Iris pigment epithelial cell (primary cell): ENCODE results near the gene SPON1.
"Not testable (repeated sequence)": the region's sequence is repeated elsewhere in the genome, so short reads cannot be mapped to it uniquely, and the experiment has no call there.

Experiments
- DNase-seq: peaks from one replicate; pipeline ENCODE4 v3.0.0-alpha.2; 2011; ENCODE audit warnings: low read depth

Gene SPON1

GRCh38 chr11:14278869-14279268, 316.3 kb downstream of the SPON1 start:
- not testable (repeated sequence) for DNase-seq

DNA sequence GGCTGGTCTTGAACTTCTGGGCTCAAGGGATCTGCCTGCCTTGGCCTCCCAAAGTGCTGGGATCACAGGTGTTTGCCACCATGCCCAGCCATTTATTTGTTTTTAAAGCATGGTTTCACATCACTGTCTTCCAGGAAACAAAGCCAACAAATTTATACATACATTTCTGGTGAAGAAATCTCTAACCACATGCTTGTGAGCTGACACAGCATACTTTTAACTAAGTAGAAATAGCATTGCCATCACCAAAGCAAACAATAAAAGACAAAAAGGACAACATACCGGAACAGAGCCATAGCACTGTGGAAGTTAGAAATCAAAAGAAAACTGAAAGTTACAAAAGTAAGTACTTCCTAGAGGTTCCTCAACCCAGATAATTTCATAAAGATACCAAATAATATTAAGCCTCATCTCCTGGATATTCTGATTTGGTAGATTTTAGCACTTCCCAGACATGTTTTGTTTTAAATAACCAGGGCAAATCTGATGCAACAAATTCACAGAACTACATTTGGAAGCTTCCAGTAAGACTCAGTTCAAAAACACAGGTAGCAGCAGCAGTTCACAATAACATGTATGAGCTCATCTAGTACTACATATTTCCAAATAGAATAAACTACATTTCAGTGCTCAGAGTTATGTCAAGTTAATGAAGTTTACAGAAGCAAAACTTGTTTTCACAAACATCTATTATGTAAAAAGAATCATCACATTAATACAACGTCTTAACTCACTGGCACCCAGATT, 325.8 kb downstream of the SPON1 start:
- peak; percentile 91 for DNase-seq

DNA sequence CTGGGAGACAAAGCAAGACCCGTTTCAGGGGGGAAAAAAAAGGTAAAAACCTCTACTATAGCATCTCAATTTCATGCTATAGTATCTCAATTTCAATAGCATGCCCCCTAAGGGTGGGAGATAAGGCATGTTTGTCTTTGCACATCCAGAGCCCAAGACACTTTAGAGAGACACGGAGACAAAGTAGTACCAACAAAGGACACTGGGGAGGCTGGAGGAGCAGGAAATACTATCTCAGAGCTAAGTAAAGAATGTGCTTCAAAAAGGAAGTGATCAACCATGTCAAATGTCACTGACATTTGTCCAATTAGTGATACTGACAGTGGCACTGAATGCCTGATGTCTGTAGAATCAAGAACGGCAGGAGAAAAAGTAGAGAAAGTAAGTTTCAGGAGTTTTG, 327.9 kb downstream of the SPON1 start:
- no peak for DNase-seq

DNA sequence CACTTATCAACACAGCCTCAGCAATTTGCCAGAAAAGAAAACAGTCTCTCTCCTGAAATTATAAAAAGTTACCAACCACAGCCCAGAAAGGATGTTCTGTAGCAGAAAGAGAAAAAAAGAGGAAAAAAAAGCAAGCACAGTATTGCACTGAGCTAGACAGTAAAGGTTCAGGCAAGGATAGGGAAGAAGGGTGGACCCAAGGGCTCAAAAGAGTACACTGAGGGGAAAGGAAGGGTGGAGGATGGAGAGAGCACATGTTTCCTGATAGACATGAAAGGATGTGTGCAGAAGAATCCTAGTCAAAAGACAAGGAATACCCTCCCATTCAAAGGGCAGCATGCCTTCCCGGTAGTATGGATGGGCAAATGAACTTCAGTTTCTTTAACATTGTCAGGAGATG, 337.4 kb downstream of the SPON1 start:
- DNase-seq: no peak

DNA sequence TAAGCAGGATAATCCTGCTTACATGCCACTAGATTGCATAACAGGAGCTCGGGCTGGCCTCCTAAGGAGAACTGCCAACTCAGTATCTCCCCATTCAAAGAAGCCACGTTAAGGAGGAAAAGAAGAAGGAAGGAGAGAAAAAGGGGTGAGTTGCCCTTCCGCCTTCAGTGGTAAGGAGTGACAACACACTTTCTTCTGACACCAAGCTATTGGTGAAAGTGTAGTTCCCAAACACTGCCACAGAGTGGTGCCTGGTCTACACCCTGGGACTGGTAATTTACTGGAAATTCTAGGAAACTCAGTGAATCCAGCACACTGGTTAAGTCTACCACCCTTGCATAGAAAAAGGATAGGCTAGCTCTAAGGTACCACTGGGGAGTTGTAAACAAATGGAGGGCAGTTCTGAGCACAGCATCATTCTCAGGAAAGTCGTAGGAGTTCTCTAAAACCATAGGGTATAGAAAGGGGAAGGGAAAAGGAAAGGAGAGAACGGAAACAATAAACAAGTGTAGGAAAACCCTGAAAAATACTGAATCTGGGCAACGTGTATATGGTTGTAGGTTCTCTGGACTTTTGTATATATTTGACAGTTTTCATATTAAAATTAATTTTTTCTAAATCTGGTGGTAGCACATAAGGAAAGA, 338.3 kb downstream of the SPON1 start:
- DNase-seq: peak; percentile 80

DNA sequence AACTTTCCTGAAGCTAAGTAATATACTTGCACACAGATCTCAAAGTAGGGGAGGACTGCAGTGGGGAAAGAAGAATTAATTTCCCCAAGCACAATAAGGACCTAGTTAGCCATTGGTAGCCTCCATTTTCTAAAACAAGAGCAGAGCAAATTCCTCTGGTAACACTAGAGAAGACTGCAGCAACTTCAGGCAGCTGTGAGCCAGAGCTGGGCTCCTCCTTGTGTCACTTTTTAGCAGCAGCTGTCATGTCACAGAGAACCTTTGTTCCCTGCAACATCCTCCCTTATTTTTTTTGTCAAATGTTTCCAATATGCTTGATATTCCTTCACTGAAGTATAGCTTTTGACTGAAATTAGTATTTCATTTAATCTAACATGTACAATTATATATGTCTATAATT, 342.1 kb downstream of the SPON1 start:
- DNase-seq: no peak

DNA sequence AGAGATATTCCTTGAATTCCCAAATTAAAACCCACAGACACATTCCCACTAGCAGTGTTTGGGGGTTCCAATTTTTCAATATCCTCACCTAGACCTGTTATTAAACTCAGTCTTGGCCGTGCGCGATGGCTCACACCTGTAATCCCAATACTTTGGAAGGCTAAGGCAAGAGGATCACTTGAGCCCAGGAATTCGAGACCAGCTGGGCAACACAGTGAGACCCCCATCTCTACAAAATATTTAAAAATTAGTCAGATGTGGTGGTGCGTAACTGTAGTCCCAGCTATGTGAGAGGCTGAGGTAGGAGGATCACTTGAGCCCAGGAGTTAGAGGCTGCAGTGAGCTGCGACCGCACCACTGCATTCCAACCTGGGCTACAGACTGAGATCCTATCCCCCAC, 343.1 kb downstream of the SPON1 start:
- DNase-seq: no peak

DNA sequence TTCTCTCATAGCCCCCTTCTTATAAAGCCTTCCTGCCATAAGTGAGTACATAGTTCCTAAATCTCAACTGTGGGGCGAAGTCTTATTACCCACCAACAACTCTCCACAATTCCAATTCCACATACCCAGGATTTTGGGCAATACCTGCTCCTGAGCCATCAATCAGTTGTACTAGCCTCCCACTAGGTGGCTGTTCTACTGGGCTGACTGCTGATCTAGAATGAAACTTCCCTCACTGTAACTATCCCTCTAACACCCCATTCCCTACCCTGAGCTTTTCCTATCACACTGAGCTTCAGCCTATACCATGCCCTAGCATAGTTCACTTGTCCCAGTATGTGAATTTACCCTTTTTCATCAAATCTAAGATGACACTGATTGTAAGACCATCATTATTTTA, 344.0 kb downstream of the SPON1 start:
- DNase-seq: no peak

- DNase-seq: peak; percentile 75
These were observed 345.8 kb downstream of the SPON1 start for GRCh38 chr11:14308114-14308896.

DNA sequence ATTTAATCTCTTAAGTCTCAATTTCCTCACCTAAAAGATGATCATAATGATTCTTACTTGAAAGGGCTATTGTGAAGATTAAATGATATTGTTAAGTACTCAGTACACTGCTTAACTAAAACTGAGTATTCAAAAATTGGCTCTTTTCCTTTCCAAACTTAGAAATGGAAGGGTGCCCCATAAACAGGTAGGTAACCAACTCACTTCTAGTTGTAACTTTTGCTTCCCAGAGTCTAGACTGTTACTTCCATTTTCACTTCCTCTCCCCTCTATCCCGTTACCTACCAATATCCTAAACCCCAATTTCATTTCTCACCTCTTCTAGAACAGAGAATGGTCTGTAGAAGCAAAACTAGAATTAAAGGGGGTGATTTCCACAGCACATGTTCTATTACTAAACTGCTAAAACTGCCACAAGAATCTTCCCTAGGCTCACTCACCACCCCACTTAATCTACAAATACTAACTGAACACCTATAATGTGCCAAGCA, 346.4 kb downstream of the SPON1 start:
- no peak for DNase-seq

DNA sequence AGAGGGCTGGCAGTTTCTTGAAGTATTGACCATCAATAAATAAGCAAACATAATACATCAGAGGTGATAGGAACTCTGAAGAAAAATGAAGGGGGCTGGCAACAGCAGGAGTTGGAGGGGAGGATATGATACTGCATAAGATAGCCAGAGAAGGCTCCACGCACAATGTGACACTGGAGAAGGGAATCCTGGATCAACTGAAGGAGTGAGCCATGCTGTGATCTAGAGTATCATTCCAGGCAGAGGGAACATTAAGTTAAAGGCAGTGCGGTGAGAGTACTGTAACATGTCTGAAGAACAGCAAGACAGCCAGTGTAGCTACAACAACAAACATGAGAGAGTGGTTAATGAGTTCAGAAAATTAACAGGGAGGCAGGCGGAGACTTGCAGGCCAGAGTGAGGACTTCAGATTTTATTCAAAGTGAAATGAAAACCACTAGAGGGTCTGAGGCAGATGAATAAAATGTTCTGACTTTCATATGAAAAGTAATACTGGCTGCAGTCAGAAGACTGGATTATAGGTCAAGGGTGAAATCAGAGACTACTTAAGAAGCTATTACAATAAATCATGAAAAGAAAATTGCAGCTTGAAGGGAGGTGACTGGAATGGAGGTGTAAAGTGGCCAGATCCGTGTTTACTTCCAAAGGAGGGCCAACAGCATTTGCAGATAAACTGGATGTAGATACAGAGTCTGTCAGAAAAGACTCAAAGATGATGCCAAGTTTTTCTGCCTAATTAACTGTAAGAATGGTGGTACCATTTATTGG, 347.1 kb downstream of the SPON1 start:
- DNase-seq: peak; percentile 33

DNA sequence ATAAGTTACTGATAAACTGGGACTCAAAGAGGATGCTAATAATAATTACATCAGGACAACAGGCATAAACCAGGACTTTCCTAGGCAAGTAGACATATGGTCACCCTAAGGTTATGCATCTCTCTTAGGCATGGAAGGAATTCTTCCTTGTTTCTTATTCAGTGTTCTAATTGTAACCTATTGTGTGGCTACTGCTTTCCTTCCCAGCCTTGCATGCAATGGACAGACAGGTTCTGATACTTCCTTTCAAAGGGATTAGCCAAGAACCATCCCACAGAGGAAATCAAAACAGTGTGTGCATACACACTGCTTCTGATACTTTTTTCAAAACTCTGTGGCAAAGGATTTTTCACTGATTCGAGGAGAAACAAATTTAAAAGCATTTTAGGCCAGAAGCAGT, 348.2 kb downstream of the SPON1 start:
- DNase-seq: peak; percentile 41

DNA sequence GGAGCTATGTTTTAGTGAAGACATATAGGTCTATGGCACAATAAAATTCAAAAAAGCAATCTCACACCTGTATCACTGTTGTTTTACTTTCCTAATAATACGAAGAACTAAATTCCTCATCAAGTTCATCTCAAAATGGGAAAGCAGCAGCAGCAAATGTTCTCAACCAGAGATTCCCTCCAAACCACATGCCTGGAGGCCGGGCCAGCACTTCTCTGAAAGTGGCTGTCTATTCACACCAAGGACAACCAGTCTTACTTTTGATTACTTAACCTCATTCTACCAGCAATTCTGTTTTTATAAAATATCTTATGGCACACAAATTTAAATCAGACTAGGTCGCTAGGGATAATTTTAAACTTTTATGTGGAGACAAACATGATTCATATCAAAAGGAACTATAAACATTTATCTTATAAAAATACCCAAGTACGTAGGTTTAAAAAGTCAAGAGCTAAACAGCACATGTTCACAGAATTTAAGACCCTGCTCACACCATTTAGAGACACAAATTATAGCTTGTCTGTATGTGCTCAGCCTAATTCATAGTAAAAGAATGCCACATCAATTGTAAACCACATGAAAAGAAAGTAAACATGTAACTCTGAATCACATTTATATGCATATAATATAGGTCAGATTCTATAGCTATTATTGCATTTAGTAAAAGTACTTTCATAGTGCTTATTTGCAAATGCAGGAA, 350.4 kb downstream of the SPON1 start:
- peak; percentile 62 for DNase-seq

DNA sequence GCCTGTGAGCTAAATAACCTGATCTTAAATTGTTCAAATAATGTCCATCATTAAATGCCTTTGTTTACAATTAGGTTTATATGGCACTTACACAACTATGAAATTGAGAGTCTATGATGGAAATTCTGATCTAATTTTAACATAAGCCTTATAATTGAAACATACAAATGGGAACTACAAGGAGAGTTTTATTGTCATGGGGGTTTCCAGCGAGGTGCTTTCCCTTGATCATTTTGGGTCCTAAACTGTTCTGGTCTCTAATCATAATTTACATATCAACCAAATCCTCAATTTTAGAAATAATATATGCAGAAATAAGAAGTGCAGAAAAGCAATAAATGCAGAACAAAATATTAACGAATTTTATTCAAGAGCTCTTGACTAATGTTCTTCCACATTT, 351.6 kb downstream of the SPON1 start:
- DNase-seq: no peak

GRCh38 chr11:14315130-14315529, 352.6 kb downstream of the SPON1 start:
- no peak for DNase-seq
